Measurements from ENCODE around the gene CYP2S1.
"Not testable (repeated sequence)": the region's sequence is repeated elsewhere in the genome, so short reads cannot be mapped to it uniquely, and the experiment has no call there.

CYP2S1 gene

GRCh38 chr19:41161903-41162302, 31.1 kb upstream of the CYP2S1 start:
- in situ Hi-C loops (cut with MboI; ENCODE audit: low sequenced_read_pairs, unreplicated experiment), result loop anchor here (25.0 kb wide), 1 partner anchor 500 kb away; no protein-coding TSS in a partner anchor

GRCh38 chr19:41166944-41167804, 25.8 kb upstream of the CYP2S1 start:
- no peak for DNase-seq (ENCODE audit: low spot score)
- in situ Hi-C loops (cut with MboI; ENCODE audit: low sequenced_read_pairs, unreplicated experiment), result loop anchor here (25.0 kb wide), 1 partner anchor 505 kb away; no protein-coding TSS in a partner anchor
- TF ChIP-seq CTCF (IDR thresholded peaks at IDR 0.05; ENCODE audit: borderline replicate concordance, control extremely low read depth, extremely low read depth, insufficient read depth, missing control alignments), result no peak

More at GRCh38 chr19:41161903-41162302, 31.1 kb upstream of the CYP2S1 start:
- DNase-seq (ENCODE audit: low spot score), result no peak
- no peak for TF ChIP-seq CTCF (IDR thresholded peaks at IDR 0.05; ENCODE audit: borderline replicate concordance, control extremely low read depth, extremely low read depth, insufficient read depth, missing control alignments)

- in situ Hi-C loops (cut with MboI; ENCODE audit: low sequenced_read_pairs, unreplicated experiment), result loop anchor here (25.0 kb wide), 1 partner anchor 510 kb away; no protein-coding TSS in a partner anchor
- no peak for TF ChIP-seq CTCF (IDR thresholded peaks at IDR 0.05; ENCODE audit: borderline replicate concordance, control extremely low read depth, extremely low read depth, insufficient read depth, missing control alignments)
- DNase-seq (ENCODE audit: low spot score), result no peak
Observed at GRCh38 chr19:41172297-41173164, 20.5 kb upstream of the CYP2S1 start.

- TF ChIP-seq CTCF (IDR thresholded peaks at IDR 0.05; ENCODE audit: borderline replicate concordance, control extremely low read depth, extremely low read depth, insufficient read depth, missing control alignments), result no peak
- in situ Hi-C loops (cut with MboI; ENCODE audit: low sequenced_read_pairs, unreplicated experiment), result loop anchor here (25.0 kb wide), 1 partner anchor 512 kb away; no protein-coding TSS in a partner anchor
Observed at GRCh38 chr19:41174297-41174928, 18.6 kb upstream of the CYP2S1 start.

GRCh38 chr19:41175801-41176777, 16.9 kb upstream of the CYP2S1 start:
- no peak for DNase-seq (ENCODE audit: low spot score)
- in situ Hi-C loops (cut with MboI; ENCODE audit: low sequenced_read_pairs, unreplicated experiment), result no loop called here
- no peak for TF ChIP-seq CTCF (IDR thresholded peaks at IDR 0.05; ENCODE audit: borderline replicate concordance, control extremely low read depth, extremely low read depth, insufficient read depth, missing control alignments)

More at GRCh38 chr19:41174297-41174928, 18.6 kb upstream of the CYP2S1 start:
- DNase-seq (ENCODE audit: low spot score), result no peak

- DNase-seq (ENCODE audit: low spot score); in situ Hi-C loops (cut with MboI; ENCODE audit: low sequenced_read_pairs, unreplicated experiment): not testable (repeated sequence)
Observed at GRCh38 chr19:41180173-41180572, 12.8 kb upstream of the CYP2S1 start.

Data from GM13976 (cell line).